ENCODE results near the gene PCBP3.

PCBP3 gene

DNA sequence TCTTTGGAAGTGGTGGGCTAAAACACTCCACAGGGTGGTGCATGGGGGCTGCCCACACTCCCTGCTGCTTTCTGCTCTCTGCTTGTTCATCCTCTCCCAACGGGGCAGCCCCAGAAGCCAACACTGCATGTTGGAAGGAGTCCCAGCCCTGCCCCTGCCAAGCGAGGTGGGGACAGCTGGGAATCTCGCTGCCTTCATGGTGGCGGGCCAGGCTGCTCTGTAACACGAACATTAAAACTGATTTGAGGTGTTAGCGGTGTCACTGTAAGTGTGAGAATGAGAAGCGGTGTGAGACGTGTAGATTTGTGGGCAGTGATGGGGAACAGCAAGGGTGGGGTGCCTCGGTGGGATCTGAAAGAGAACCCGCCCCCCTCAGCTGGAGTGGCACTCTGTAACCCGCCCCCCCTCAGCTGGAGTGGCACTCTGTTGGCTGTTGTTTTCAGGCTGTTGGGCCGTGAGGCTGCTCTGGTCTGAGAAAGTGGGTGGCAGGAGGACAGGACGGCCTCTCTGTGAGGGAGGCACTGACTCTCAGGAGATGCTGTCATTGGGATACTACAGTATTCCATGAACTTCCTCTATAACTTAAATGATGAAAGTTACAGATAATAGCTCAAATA is 80.9 kb downstream of the PCBP3 start:
- TF ChIP-seq ZFX (IDR thresholded peaks at IDR 0.05; ENCODE audit: borderline replicate concordance) = no peak
- TF ChIP-seq, protein P1, sequence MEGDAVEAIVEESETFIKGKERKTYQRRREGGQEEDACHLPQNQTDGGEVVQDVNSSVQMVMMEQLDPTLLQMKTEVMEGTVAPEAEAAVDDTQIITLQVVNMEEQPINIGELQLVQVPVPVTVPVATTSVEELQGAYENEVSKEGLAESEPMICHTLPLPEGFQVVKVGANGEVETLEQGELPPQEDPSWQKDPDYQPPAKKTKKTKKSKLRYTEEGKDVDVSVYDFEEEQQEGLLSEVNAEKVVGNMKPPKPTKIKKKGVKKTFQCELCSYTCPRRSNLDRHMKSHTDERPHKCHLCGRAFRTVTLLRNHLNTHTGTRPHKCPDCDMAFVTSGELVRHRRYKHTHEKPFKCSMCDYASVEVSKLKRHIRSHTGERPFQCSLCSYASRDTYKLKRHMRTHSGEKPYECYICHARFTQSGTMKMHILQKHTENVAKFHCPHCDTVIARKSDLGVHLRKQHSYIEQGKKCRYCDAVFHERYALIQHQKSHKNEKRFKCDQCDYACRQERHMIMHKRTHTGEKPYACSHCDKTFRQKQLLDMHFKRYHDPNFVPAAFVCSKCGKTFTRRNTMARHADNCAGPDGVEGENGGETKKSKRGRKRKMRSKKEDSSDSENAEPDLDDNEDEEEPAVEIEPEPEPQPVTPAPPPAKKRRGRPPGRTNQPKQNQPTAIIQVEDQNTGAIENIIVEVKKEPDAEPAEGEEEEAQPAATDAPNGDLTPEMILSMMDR (IDR thresholded peaks at IDR 0.05) = no peak
- no peak overlapping the region for H3K27ac ChIP-seq

DNA sequence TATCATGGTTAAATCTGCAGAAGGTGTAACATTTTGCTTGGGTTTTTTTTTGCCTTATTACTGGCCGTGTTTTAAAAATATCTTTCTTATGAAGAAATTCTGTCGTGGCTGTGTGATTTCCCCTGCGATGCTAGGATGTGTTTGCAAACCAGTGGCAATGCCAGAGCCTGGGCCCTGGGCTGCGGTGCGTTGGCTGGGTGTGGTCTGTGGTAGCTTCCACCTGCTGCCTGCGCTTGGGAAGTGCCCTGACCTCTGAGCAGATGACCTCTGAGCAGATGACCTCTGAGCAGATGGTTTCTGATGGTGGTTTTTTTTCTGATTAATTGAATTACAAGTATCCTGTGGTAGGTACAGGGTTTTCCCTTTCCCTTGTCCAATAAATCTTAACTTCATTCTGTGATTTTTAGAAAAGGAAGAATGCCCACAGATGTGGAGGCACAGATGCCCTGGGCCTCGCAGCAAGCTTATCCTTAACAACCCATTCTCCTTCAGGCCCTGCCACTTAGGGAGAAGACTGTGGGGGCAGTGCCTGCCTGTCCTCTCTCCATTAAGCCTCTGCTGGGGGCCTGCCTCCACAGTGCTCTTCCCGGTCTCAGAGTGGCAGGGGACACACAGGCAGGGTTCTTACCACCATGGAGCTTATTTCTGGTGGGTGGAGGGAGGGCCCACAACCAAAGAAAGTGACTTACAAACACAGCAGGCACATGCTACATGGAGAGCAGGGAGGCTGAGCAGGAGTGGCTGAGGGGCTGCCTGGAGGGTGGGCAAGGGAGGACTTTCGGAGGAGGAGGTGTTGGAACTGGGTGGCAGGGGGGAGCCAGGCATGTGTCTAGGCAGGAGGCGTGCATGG is 81.7 kb downstream of the PCBP3 start:
- H3K27ac ChIP-seq = no peak overlapping the region
- TF ChIP-seq ZFX (IDR thresholded peaks at IDR 0.05; ENCODE audit: borderline replicate concordance) = no peak
- TF ChIP-seq, protein P1 (IDR thresholded peaks at IDR 0.05) = no peak

DNA sequence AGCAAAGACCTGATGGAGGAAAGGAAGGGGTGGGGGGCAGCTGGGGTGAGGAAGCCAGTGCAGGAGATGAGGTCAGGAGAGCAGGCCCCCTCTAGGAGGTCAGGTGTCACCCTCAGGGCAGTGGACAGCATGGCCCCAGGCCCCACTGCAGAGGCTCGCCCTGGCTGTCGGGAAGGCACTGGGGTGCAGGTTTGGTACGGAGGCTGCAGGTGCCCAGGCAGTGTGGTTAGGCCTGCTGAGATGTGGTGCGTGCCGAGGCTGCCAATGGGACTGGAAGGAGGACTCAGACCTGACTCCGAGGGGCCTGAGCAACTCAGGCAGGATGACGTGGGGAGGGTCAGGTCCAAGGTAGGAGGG is 82.3 kb downstream of the PCBP3 start:
- TF ChIP-seq ZFX (IDR thresholded peaks at IDR 0.05; ENCODE audit: borderline replicate concordance) = no peak
- TF ChIP-seq, protein P1 (IDR thresholded peaks at IDR 0.05) = no peak
- no peak overlapping the region for H3K27ac ChIP-seq

DNA sequence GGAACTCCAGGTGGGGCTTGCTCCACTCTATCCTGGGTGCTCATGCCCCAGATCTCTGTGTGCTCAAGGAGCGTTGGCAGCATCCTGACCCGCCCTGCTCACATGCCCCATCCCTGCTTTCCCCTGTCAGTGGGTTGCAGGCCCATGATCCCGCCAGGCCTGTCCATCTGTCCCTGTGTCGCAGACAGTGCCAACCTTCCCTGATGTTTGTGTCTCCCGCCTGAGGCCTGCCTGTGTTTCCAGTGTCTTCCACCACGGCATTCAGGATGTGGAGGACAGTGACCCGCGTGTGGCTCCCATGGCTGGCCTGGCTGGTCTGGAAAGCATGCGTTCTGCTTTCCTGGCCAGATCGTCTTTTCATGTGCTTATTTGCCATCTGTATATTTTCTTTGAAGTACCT is 82.9 kb downstream of the PCBP3 start:
- H3K27ac ChIP-seq = no peak overlapping the region
- TF ChIP-seq, protein P1 (IDR thresholded peaks at IDR 0.05) = no peak
- TF ChIP-seq ZFX (IDR thresholded peaks at IDR 0.05; ENCODE audit: borderline replicate concordance) = no peak

DNA sequence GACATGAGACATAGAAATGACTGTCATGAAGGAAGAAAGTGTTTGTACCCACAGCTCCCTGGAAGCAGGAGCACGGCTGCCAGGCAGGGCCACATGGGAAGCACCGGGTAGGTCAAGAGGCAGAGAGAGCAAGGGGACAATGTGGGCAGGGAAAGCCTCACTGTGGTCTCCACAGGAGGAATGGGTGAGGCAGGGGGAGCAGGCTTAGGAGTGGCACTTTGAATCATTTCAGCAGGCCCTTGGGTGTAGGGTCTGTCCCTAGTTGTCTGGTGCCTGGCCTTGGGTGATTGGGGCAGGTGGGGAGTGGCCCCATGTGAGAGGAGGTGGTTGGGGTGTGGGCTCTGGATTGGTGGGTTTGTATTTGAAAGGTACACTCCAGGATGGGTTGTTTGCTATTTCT is 83.9 kb downstream of the PCBP3 start:
- no peak overlapping the region for H3K27ac ChIP-seq
- TF ChIP-seq, protein P1 (IDR thresholded peaks at IDR 0.05) = no peak

DNA sequence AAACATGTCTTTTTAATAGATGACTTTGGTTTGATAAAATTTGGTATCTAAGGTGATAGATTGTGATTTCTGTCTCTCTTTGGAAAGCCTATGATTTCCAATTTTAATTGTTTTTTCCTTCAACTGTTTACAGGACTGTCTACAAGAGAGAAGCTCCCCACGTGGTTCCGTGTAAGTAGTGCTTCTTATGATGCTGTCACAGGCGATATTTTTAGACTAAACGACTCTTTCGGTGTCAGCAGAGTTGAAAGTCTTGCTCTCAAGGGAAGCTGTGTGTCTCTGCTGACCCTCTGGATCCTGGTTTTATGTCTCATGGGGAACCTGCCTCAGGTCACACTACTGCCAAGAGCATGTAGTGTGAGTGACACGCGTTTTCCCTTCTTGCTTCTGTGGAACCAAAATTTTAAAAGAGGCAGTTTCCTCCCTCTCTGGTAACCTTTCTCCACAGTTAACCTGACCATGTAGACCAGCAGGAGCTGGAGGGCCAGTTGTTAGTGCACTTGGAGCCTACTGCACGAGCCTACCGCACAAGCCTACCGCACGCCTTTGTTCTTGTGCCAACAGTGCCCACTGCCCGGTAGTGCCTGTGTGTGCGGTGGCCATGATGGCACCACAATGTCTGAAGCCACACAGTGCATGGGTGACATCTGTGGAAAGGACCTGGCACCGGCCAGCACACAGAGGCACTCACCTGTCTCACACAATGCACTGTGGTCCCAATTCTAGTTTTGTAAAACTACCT is 91.9 kb downstream of the PCBP3 start:
- no peak overlapping the region for H3K27ac ChIP-seq

More for the DNA sequence above, 91.9 kb downstream of the PCBP3 start:
- TF ChIP-seq ZFX (IDR thresholded peaks at IDR 0.05; ENCODE audit: borderline replicate concordance) = no peak
- TF ChIP-seq, protein P1 (IDR thresholded peaks at IDR 0.05) = no peak

Data from 22Rv1 (cell line).